Lower lobe of right lung (tissue), 2 donors: ENCODE data around the gene USP32. TPM values are rescaled to one million over a fixed set of nuclear protein-coding genes. Genes with fewer than 3 reads are reported as not detected.
A peak's percentile ranks its signal among the peaks of the same experiment; 100 is the strongest.

Experiments
- ATAC-seq, 2 donors: fragments of 200-7000 bp; cut with Tn5 transposase; one replicate each; pipeline ENCODE4 v1.9.1; 2020 to 2022; ENCODE audit warnings: mild to moderate bottlenecking in 2 of 2, moderate library complexity in 2 of 2
- DNase-seq: peaks from one replicate; pipeline ENCODE4 v3.0.0-alpha.2; 2020
- H3K27ac ChIP-seq: fragments of 200-600 bp; one replicate; pipeline ENCODE4 v1.8.0; 2022
- H3K27me3 ChIP-seq: fragments of 200-600 bp; one replicate; pipeline ENCODE4 v1.8.0; 2022; ENCODE audit warnings: low read depth
- H3K36me3 ChIP-seq: fragments of 200-600 bp; one replicate; pipeline ENCODE4 v1.8.0; 2022; ENCODE audit warnings: mild to moderate bottlenecking
- H3K4me1 ChIP-seq: fragments of 200-600 bp; one replicate; pipeline ENCODE4 v1.8.0; 2022
- H3K4me3 ChIP-seq: fragments of 200-600 bp; one replicate; pipeline ENCODE4 v1.8.0; 2022; ENCODE audit warnings: mild to moderate bottlenecking
- H3K9me3 ChIP-seq: fragments of 200-600 bp; one replicate; pipeline ENCODE4 v1.8.0; 2022
- CTCF ChIP-seq: fragments of 200-600 bp; IDR thresholded peaks from one replicate; pipeline ENCODE4 v1.8.0; 2022; ENCODE audit warnings: antibody characterized with exemption, mild to moderate bottlenecking
- intact Hi-C: fragments of 100-400 bp; cut with DNase I; formaldehyde crosslinking; loops from one replicate; pipeline ENCODE4 v1.11.0; 2022
- total RNA-seq: library from RNA; stranded (reverse); fragmentation: NEBNext Ultra II Directional; extraction: Animal tissue kit (Norgen Biotek cat#: 25700); gene quantifications from one replicate; pipeline ENCODE4 v1.2.1, GENCODE V29; 2021
- donor health status: DM: no; HTN: yes; CAD: no; lungs with severe emphysema.

USP32 gene
- total RNA-seq, 1 donor from 2014 or later: 68.9 TPM

- intact Hi-C loops: no loop called here
- DNase-seq: peak; percentile 28
- H3K27ac ChIP-seq: no peak overlapping the region
- ATAC-seq: no peak
- H3K36me3 ChIP-seq: no peaks in the 10 kb centered on the region
- H3K4me1 ChIP-seq: peaks cover 42% of the 10 kb centered on the region
- TF ChIP-seq CTCF: no peak
- H3K9me3 ChIP-seq: no peaks in the 10 kb centered on the region
- H3K27me3 ChIP-seq: peaks cover 10% of the 10 kb centered on the region
- no peak overlapping the region for H3K4me3 ChIP-seq
These were observed 234.4 kb downstream of the USP32 start for GRCh38 chr17:60157487-60158040.

GRCh38 chr17:60156746-60157145 is 235.2 kb downstream of the USP32 start:
- peaks cover 14% of the 10 kb centered on the region for H3K27me3 ChIP-seq
- TF ChIP-seq CTCF: no peak
- intact Hi-C loops: no loop called here
- peaks cover 37% of the 10 kb centered on the region for H3K4me1 ChIP-seq
- H3K27ac ChIP-seq: peak overlapping the region; percentile 11
- ATAC-seq: no peak
- H3K36me3 ChIP-seq: no peaks in the 10 kb centered on the region
- peak; percentile 10 for DNase-seq
- H3K9me3 ChIP-seq: no peaks in the 10 kb centered on the region
- H3K4me3 ChIP-seq: no peak overlapping the region

GRCh38 chr17:60155815-60156214 is 236.1 kb downstream of the USP32 start:
- no peak for TF ChIP-seq CTCF
- Histone ChIP-seq H3K27ac (no peak overlapping the region), H3K36me3 (no peaks in the 10 kb centered on the region), H3K9me3 (no peaks in the 10 kb centered on the region), H3K27me3 (peaks cover 24% of the 10 kb centered on the region), H3K4me1 (peaks cover 29% of the 10 kb centered on the region), H3K4me3 (no peak overlapping the region)
- DNase-seq (peak; percentile 5), ATAC-seq (no peak)
- intact Hi-C loops: no loop called here

- ATAC-seq (no peak), DNase-seq (peak; percentile 4)
- H3K27ac ChIP-seq: no peak overlapping the region
- peaks cover 28% of the 10 kb centered on the region for H3K27me3 ChIP-seq
- no peaks in the 10 kb centered on the region for H3K9me3 ChIP-seq
- H3K36me3 ChIP-seq: no peaks in the 10 kb centered on the region
- no peak for TF ChIP-seq CTCF
- peaks cover 33% of the 10 kb centered on the region for H3K4me1 ChIP-seq
- no peak overlapping the region for H3K4me3 ChIP-seq
- intact Hi-C loops: no loop called here
These were observed 236.5 kb downstream of the USP32 start for GRCh38 chr17:60155427-60155814.

GRCh38 chr17:60154616-60155426 is 237.1 kb downstream of the USP32 start:
- Histone ChIP-seq H3K27me3 (peaks cover 30% of the 10 kb centered on the region), H3K4me3 (no peak overlapping the region), H3K4me1 (peaks cover 39% of the 10 kb centered on the region), H3K27ac (peak overlapping the region; percentile 53), H3K36me3 (no peaks in the 10 kb centered on the region), H3K9me3 (no peaks in the 10 kb centered on the region)
- peak; percentile 37 for DNase-seq
- ATAC-seq: no peak
- no peak for TF ChIP-seq CTCF
- intact Hi-C loops: no loop called here
